ENCODE measurements around the gene PPP1R9A.

- TF ChIP-seq CTCF (IDR thresholded peaks at IDR 0.05) = no peak
- no peak for TF ChIP-seq ZFX (IDR thresholded peaks at IDR 0.05; ENCODE audit: borderline replicate concordance)
Observed at GRCh38 chr7:95265634-95266033, 358.2 kb downstream of the PPP1R9A start.
